GM18520 (cell line): ENCODE data around the gene MARK3.

Source experiments
- ATAC-seq: cut with Tn5 transposase; IDR thresholded peaks from one replicate; pipeline ENCODE4 v1.9.1; 2021; ENCODE audit not compliant: unreplicated experiment

The MARK3 gene

DNA sequence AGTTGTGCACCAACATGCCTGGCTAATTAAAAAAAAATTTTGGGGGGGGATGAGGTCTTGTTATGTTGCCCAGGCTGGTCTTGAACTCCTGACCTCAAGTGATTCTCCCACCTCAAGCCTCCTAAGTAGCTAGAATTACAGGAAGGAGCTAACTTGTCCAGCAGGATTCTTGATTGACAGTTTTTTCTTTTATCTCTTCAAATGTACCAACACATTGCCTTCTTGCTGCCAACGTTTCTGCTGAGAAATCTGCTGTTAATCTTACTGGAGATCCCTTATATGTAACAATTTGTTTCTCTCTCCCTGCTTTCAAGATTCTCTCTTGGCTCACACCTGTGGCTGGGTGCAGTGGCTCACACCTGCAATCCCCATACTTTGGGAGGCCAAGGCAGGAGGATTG lies 22.4 kb upstream of the MARK3 start:
- no peak for ATAC-seq

DNA sequence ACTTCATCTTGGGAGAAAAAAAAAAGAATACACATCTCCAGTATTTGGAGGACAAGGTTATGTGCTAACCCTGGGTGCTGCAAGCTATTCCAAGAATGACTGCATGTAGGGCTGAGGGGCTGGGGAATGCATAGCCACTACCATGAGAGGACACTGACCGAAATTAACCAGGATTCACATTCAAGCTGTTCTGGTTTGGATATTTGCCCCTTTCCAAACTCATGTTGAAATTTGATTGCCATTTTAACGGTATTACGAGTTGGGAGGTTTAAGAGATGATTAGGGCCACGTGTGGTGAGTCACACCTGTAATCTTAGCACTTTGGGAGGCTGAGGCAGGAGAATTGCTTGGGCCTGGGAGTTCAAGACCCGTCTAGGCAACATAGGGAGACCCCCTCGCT lies 18.5 kb upstream of the MARK3 start:
- no peak for ATAC-seq

GRCh38 chr14:103367995-103368394 lies 17.2 kb upstream of the MARK3 start:
- ATAC-seq: no peak

GRCh38 chr14:103370087-103370486 lies 15.1 kb upstream of the MARK3 start:
- no peak for ATAC-seq

GRCh38 chr14:103372017-103372416 lies 13.2 kb upstream of the MARK3 start:
- no peak for ATAC-seq

- ATAC-seq: no peak
Observed at GRCh38 chr14:103372552-103373304, 12.5 kb upstream of the MARK3 start.

DNA sequence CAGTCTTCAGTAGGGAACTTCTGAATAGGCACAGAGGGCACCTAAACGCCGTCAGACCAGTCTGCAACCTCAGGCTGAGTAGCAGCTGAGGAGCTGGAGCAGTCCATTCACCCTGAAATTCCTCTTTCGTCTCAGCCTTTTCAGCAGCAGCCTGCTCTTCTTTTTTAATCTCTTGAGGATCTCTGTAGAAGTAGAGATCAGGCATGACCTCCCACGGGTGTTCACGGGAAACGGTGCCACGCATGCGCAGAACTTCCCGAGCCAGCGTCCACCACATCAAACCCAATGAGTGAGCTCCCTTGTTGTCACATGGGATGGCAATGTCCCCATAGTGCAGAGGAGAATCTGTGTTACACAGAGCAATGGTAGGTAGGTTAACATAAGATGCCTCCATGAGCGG lies 11.1 kb upstream of the MARK3 start:
- no peak for ATAC-seq

- ATAC-seq: no peak
Observed at GRCh38 chr14:103377522-103378037, 7.6 kb upstream of the MARK3 start.

- ATAC-seq: no peak
Observed at GRCh38 chr14:103378038-103378854, 7.0 kb upstream of the MARK3 start.

DNA sequence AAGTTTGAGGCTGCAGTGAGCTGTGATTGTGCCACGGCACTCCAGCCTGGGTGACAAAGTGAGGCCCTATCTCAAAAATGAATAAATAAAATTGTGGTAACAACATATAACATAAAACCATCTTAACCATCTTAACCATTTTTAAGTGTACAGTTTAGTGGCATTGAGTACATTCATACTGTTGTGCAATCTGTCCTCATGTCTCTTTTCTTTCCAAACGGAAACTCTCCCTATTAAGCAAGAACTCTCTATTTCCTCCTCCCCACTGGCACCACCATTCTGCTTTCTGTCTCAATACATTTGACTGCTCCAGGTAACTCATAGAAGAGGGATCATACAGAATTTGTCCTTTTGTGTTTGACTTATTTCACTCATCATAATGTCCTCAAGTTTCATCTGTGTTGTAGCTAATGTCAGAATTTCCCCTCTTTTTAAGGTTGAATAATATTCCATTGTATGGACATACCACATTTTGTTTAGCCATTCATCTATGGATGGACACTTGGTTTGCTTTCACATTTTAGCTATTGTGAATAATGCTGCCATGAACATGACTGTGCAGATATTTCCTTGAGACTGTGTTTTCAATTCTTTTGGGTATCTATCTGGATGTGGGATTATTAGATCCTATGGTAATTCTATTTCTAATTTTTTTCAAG lies 4.4 kb upstream of the MARK3 start:
- no peak for ATAC-seq

- ATAC-seq: no peak
Observed at GRCh38 chr14:103382376-103382775, 2.8 kb upstream of the MARK3 start.

GRCh38 chr14:103384450-103385151 lies 614 bp upstream of the MARK3 start:
- no peak for ATAC-seq

DNA sequence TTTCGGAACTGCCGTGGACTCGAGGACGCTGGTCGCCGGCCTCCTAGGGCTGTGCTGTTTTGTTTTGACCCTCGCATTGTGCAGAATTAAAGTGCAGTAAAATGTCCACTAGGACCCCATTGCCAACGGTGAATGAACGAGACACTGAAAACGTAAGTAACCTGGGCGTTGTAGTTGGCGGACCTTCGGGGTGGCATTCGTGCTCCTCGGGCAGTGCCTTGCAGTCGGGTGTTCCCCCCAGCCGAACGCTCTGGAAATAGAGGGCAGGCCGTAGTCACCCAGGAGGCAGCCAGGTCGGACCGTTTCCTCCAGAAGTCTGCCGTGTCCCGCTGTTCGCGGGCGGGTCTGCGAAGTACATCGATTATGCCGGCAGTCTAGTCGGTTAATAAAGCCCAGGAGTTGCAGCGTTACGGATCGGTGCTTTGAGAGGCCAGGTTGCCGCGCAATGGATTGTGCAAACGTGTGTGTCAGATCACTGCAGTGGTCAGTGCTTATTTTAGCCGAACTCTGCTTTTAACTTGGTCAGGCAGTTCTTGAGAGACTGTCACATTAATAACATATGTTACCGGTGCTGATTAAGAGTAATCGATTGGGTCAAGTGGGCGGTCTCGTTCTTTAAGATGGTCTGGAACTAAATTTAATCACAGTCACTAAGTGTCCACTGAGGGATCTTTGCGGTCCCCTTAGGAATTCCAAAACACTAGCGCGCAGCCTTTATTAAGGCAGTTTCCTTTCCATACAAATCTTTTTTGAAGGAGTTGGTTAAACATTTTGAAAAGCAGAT lies 906 bp downstream of the MARK3 start:
- no peak for ATAC-seq

DNA sequence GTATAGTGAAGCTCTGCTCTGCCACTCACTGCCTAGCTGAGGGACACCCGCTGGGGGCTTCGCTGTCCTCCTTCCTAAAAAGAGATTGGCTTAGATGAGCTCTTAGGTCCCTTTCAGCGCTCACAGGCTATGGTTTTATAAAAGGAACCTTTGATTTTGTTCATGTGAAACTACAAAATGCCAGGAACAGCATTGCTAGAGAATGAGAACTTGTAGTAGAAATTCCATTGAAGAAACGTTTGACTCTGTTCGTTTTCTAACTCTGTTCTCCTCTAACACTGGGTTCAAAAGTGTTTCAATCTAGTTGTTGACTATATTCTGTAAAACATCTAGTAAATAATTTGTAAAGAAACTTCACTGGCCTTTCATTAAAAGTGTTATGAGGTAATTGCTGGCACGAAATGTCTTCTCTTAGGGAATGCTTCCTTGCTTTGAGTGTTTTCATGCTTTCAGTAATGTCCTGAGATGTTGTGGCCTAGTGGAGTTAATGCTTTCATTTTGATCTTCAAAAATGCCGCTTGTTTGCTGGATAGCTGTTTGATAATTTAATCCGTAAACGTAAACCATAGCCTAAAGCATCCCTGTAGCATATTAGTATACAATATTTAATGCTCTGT lies 1.6 kb downstream of the MARK3 start:
- ATAC-seq: no peak

DNA sequence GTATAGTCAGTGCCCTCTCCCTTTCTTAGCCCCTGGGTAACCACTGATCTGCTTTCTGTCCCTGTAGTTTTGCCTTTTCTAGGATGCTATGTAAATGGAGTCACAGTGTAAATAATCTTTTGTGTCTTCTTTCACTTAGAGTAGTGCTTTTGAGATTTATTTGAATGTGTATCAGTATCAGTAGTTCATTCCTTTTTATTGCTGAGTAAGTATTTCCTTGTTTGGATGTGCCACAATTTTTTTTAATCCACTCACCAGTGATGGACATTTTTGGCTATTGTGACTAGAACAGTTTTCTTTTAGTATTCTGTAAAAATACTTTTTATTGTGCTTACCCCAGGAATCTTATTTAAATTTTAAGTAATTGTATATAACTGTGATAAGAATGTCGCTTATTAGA lies 3.4 kb downstream of the MARK3 start:
- no peak for ATAC-seq

DNA sequence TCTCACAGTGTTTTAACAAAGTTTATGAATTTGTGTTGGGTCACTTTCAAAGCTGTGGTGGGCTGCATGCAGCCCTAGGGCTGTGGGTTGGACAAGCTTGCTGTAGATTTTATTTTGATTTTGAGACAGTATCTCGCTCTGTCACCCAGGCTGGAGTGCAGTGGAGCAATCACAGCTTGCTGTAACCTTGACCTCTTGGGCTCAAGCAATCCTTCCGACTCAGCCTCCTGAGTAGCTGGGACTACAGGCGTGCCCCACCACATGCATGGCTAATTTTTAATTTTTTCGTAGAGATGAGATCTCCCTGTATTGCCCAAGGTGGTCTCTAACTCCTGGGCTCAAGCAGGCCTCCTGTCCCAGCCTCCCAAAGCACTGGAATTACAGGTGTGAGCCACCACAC lies 5.4 kb downstream of the MARK3 start:
- no peak for ATAC-seq

- ATAC-seq: no peak
Observed at GRCh38 chr14:103391048-103391447, 5.8 kb downstream of the MARK3 start.

GRCh38 chr14:103392106-103392505 lies 6.9 kb downstream of the MARK3 start:
- no peak for ATAC-seq

DNA sequence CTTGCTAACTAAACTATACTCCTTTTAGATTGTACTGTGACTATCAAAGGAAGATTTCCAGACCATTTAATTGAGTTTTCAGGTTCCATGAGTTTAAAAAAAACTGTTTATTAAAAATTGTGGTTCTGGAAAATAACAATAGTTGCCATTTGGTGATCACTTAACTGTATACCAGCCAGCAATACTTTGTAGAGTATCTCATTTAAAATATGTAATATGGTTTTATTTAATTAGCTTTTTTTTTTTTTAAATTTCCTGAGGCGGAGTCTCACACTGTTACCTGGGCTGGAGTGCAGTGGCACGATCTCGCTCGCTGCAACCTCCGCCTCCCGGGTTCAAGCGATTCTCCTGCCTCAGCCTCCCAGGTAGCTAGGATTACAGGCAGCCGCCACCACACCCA lies 7.4 kb downstream of the MARK3 start:
- no peak for ATAC-seq

GRCh38 chr14:103393070-103393469 lies 7.9 kb downstream of the MARK3 start:
- ATAC-seq: no peak
